RWPE2 (cell line): ENCODE measurements around the gene ANKRD28.

Source experiments
- ATAC-seq: fragments of 200-7000 bp; cut with Tn5 transposase; 3 replicates; pipeline ENCODE4 v1.9.1; 2021; ENCODE audit warnings: low read depth
- DNase-seq: peaks from one replicate; pipeline ENCODE4 v3.0.0-alpha.2; 2020; ENCODE audit warnings: low spot score
- H3K27ac ChIP-seq: fragments of 450-650 bp; 2 replicates; pipeline ENCODE4 v1.5.1; 2017; ENCODE audit warnings: mild to moderate bottlenecking; ENCODE audit not compliant: poor library complexity, severe bottlenecking
- H3K27me3 ChIP-seq: fragments of 250-450 bp; sonication (Bioruptor Pico); 2 replicates; pipeline ENCODE4 v1.5.1; 2021; ENCODE audit warnings: mild to moderate bottlenecking, moderate library complexity; ENCODE audit not compliant: insufficient read depth, poor library complexity, severe bottlenecking
- H3K36me3 ChIP-seq: fragments of 250-450 bp; sonication (Bioruptor Pico); 2 replicates; pipeline ENCODE4 v1.5.1; 2020; ENCODE audit warnings: low read depth, mild to moderate bottlenecking, moderate library complexity
- H3K4me1 ChIP-seq: fragments of 250-450 bp; sonication (Bioruptor Pico); 2 replicates; pipeline ENCODE4 v1.5.1; 2021; ENCODE audit warnings: mild to moderate bottlenecking, moderate library complexity; ENCODE audit not compliant: insufficient read depth, poor library complexity, severe bottlenecking
- H3K4me3 ChIP-seq: fragments of 250-450 bp; sonication (Bioruptor Pico); 2 replicates; pipeline ENCODE4 v1.5.1; 2021; ENCODE audit warnings: mild to moderate bottlenecking, moderate library complexity; ENCODE audit not compliant: severe bottlenecking
- H3K9me3 ChIP-seq: fragments of 250-450 bp; sonication (Bioruptor Pico); 2 replicates; pipeline ENCODE4 v1.5.1; 2021; ENCODE audit warnings: mild to moderate bottlenecking, moderate library complexity; ENCODE audit not compliant: severe bottlenecking
- CTCF ChIP-seq: fragments of 450-650 bp; IDR thresholded peaks from one replicate; pipeline ENCODE4 v1.5.1; 2017; ENCODE audit warnings: mild to moderate bottlenecking, moderate library complexity; ENCODE audit not compliant: poor library complexity, severe bottlenecking

Gene ANKRD28

GRCh38 chr3:15707779-15708178, 90.0 kb downstream of the ANKRD28 start:
- no peaks in the 10 kb centered on the region for H3K4me1 ChIP-seq
- H3K27me3 ChIP-seq, result no peaks in the 10 kb centered on the region
- no peak overlapping the region for H3K4me3 ChIP-seq
- DNase-seq (no peak), ATAC-seq (no peak)
- no peaks in the 10 kb centered on the region for H3K9me3 ChIP-seq
- H3K27ac ChIP-seq, result no peak overlapping the region
- peaks cover 87% of the 10 kb centered on the region for H3K36me3 ChIP-seq
- TF ChIP-seq CTCF, result no peak

GRCh38 chr3:15703346-15703745, 94.4 kb downstream of the ANKRD28 start:
- H3K27ac ChIP-seq, result no peak overlapping the region
- no peaks in the 10 kb centered on the region for H3K4me1 ChIP-seq
- H3K36me3 ChIP-seq, result peaks cover 52% of the 10 kb centered on the region
- H3K27me3 ChIP-seq, result no peaks in the 10 kb centered on the region
- no peak for DNase-seq
- H3K9me3 ChIP-seq, result no peaks in the 10 kb centered on the region
- TF ChIP-seq CTCF, result no peak
- no peak for ATAC-seq
- no peak overlapping the region for H3K4me3 ChIP-seq

GRCh38 chr3:15694628-15695027, 103.2 kb downstream of the ANKRD28 start:
- Histone ChIP-seq H3K9me3 (no peaks in the 10 kb centered on the region), H3K4me1 (no peaks in the 10 kb centered on the region), H3K27ac (no peak overlapping the region), H3K36me3 (peaks cover 62% of the 10 kb centered on the region), H3K27me3 (no peaks in the 10 kb centered on the region), H3K4me3 (no peak overlapping the region)
- no peak for TF ChIP-seq CTCF
- no peak for DNase-seq
- no peak for ATAC-seq

GRCh38 chr3:15693355-15693754, 104.4 kb downstream of the ANKRD28 start:
- Histone ChIP-seq H3K4me1 (no peaks in the 10 kb centered on the region), H3K4me3 (no peak overlapping the region), H3K36me3 (peaks cover 75% of the 10 kb centered on the region), H3K27ac (no peak overlapping the region), H3K9me3 (no peaks in the 10 kb centered on the region), H3K27me3 (no peaks in the 10 kb centered on the region)
- DNase-seq, result no peak
- peak; percentile 20 for TF ChIP-seq CTCF
- ATAC-seq, result no peak

- H3K27ac ChIP-seq, result no peak overlapping the region
- no peaks in the 10 kb centered on the region for H3K9me3 ChIP-seq
- peaks cover 84% of the 10 kb centered on the region for H3K36me3 ChIP-seq
- H3K4me3 ChIP-seq, result no peak overlapping the region
- no peak for TF ChIP-seq CTCF
- no peaks in the 10 kb centered on the region for H3K27me3 ChIP-seq
- no peak for ATAC-seq
- H3K4me1 ChIP-seq, result no peaks in the 10 kb centered on the region
- no peak for DNase-seq
These were observed 107.0 kb downstream of the ANKRD28 start for GRCh38 chr3:15690748-15691147.
